ENCODE data around the gene CCSAP. TPM values are rescaled to one million over a fixed set of nuclear protein-coding genes. Genes with fewer than 3 reads are reported as not detected.
A peak's percentile ranks its signal among the peaks of the same experiment; 100 is the strongest.

Gene CCSAP
- total RNA-seq, 4 donors from 2014 or later, result 2.5 to 3.8 (median 3.5) TPM; not detected in 1

GRCh38 chr1:229372251-229372650 is 29.4 kb upstream of the CCSAP start:
- H3K4me3 ChIP-seq, result no peak overlapping the region
- no peaks in the 10 kb centered on the region for H3K36me3 ChIP-seq
- intact Hi-C loops (cut with DNase I; ENCODE audit: low total_unique reads) (no loop called here), in situ Hi-C loops (cut with MboI; ENCODE audit: low pct_ligation_motif_present in 1 of 4, low pct_unique_long_range_greater_than_20kb in 1 of 4, low sequenced_read_pairs in 3 of 4) (no loop called here)
- DNase-seq, result no peak
- no peaks in the 10 kb centered on the region for H3K9me3 ChIP-seq
- TF ChIP-seq POLR2A (IDR thresholded peaks at IDR 0.05) (no peak), POLR2AphosphoS5 (IDR thresholded peaks at IDR 0.05) (no peak), EP300 (IDR thresholded peaks at IDR 0.05; ENCODE audit: low read depth) (no peak)
- H3K4me1 ChIP-seq, result no peaks in the 10 kb centered on the region
- no peaks in the 10 kb centered on the region for H3K27me3 ChIP-seq
- no peak overlapping the region for H3K27ac ChIP-seq

GRCh38 chr1:229371624-229372023 is 28.8 kb upstream of the CCSAP start:
- 79 to 94% methylated on average over 6 of the region's 6 CpGs for WGBS, 2 donors (ENCODE audit: low coverage in 1 of 2)
- DNase-seq, result no peak
- no peak overlapping the region for H3K4me3 ChIP-seq
- H3K36me3 ChIP-seq, result no peaks in the 10 kb centered on the region
- in situ Hi-C loops (cut with MboI; ENCODE audit: low pct_ligation_motif_present in 1 of 4, low pct_unique_long_range_greater_than_20kb in 1 of 4, low sequenced_read_pairs in 3 of 4) (no loop called here), intact Hi-C loops (cut with DNase I; ENCODE audit: low total_unique reads) (no loop called here)
- no peaks in the 10 kb centered on the region for H3K9me3 ChIP-seq
- no peaks in the 10 kb centered on the region for H3K4me1 ChIP-seq
- H3K27ac ChIP-seq, result no peak overlapping the region
- H3K27me3 ChIP-seq, result peaks cover 6% of the 10 kb centered on the region
- no peak for TF ChIP-seq POLR2A (IDR thresholded peaks at IDR 0.05)
- no peak for TF ChIP-seq EP300 (IDR thresholded peaks at IDR 0.05; ENCODE audit: low read depth)
- TF ChIP-seq CTCF (IDR thresholded peaks at IDR 0.05), result no peak
- no peak for TF ChIP-seq POLR2AphosphoS5 (IDR thresholded peaks at IDR 0.05)

GRCh38 chr1:229370601-229371021 is 27.8 kb upstream of the CCSAP start:
- TF ChIP-seq POLR2AphosphoS5 (IDR thresholded peaks at IDR 0.05) (no peak), POLR2A (IDR thresholded peaks at IDR 0.05) (no peak), EP300 (IDR thresholded peaks at IDR 0.05; ENCODE audit: low read depth) (no peak), CTCF (IDR thresholded peaks at IDR 0.05) (no peak)
- Histone ChIP-seq H3K9me3 (no peaks in the 10 kb centered on the region), H3K4me1 (no peaks in the 10 kb centered on the region), H3K27ac (no peak overlapping the region), H3K4me3 (no peak overlapping the region), H3K36me3 (no peaks in the 10 kb centered on the region), H3K27me3 (peaks cover 15% of the 10 kb centered on the region)
- intact Hi-C loops (cut with DNase I; ENCODE audit: low total_unique reads) (no loop called here), in situ Hi-C loops (cut with MboI; ENCODE audit: low pct_ligation_motif_present in 1 of 4, low pct_unique_long_range_greater_than_20kb in 1 of 4, low sequenced_read_pairs in 3 of 4) (no loop called here)
- DNase-seq, result no peak
- 45 to 59% methylated on average over 3 to 7 of the region's 7 CpGs for WGBS, 2 donors (ENCODE audit: low coverage in 1 of 2)

- no peaks in the 10 kb centered on the region for H3K9me3 ChIP-seq
- no peak for TF ChIP-seq POLR2A (IDR thresholded peaks at IDR 0.05)
- no peak for TF ChIP-seq POLR2AphosphoS5 (IDR thresholded peaks at IDR 0.05)
- no peak for TF ChIP-seq EP300 (IDR thresholded peaks at IDR 0.05; ENCODE audit: low read depth)
- no peak for TF ChIP-seq CTCF (IDR thresholded peaks at IDR 0.05)
- peak; percentile 22 for DNase-seq
- H3K36me3 ChIP-seq, result no peaks in the 10 kb centered on the region
- 55 to 60% methylated on average over 1 to 2 of the region's 2 CpGs for WGBS, 2 donors (ENCODE audit: low coverage in 1 of 2)
- in situ Hi-C loops (cut with MboI; ENCODE audit: low pct_ligation_motif_present in 1 of 4, low pct_unique_long_range_greater_than_20kb in 1 of 4, low sequenced_read_pairs in 3 of 4) (no loop called here), intact Hi-C loops (cut with DNase I; ENCODE audit: low total_unique reads) (no loop called here)
- peaks cover 20% of the 10 kb centered on the region for H3K27me3 ChIP-seq
- H3K4me3 ChIP-seq, result no peak overlapping the region
- no peaks in the 10 kb centered on the region for H3K4me1 ChIP-seq
- H3K27ac ChIP-seq, result no peak overlapping the region
These were observed 25.5 kb upstream of the CCSAP start for GRCh38 chr1:229368347-229368746.

GRCh38 chr1:229365569-229365968 is 22.7 kb upstream of the CCSAP start:
- intact Hi-C loops (cut with DNase I; ENCODE audit: low total_unique reads) (no loop called here), in situ Hi-C loops (cut with MboI; ENCODE audit: low pct_ligation_motif_present in 1 of 4, low pct_unique_long_range_greater_than_20kb in 1 of 4, low sequenced_read_pairs in 3 of 4) (no loop called here)
- H3K4me1 ChIP-seq, result no peaks in the 10 kb centered on the region
- H3K9me3 ChIP-seq, result no peaks in the 10 kb centered on the region
- H3K4me3 ChIP-seq, result no peak overlapping the region
- no peak for DNase-seq
- H3K27ac ChIP-seq, result no peak overlapping the region
- TF ChIP-seq POLR2AphosphoS5 (IDR thresholded peaks at IDR 0.05) (no peak), EP300 (IDR thresholded peaks at IDR 0.05; ENCODE audit: low read depth) (no peak), POLR2A (IDR thresholded peaks at IDR 0.05) (no peak), CTCF (IDR thresholded peaks at IDR 0.05) (no peak)
- WGBS, 2 donors (ENCODE audit: low coverage in 1 of 2), result 25 to 27% methylated on average over 2 of the region's 2 CpGs
- peaks cover 41% of the 10 kb centered on the region for H3K27me3 ChIP-seq
- no peaks in the 10 kb centered on the region for H3K36me3 ChIP-seq
